GM23338 (cell line): ENCODE measurements around the gene ANKRD65. TPM values are rescaled to one million over a fixed set of nuclear protein-coding genes. Genes with fewer than 3 reads are reported as not detected.

Experiments
- ATAC-seq: fragments of 200-7000 bp; cut with Tn5 transposase; 3 replicates; pipeline ENCODE4 v1.9.1; 2020
- DNase-seq: peaks from one replicate; pipeline ENCODE4 v3.0.0-alpha.2; 2015; ENCODE audit warnings: low spot score
- H2AFZ ChIP-seq: fragments of 200-600 bp; sonication (generic); 2 replicates; pipeline ENCODE4 v1.8.0; 2016; ENCODE audit warnings: antibody characterized with exemption, mild to moderate bottlenecking, moderate library complexity
- H3F3A ChIP-seq: fragments of 200-600 bp; sonication (generic); replicated peaks from 2 replicates; pipeline ENCODE4 v1.8.0; 2017; ENCODE audit warnings: antibody characterized with exemption, mixed run types, low read depth
- H3K27ac ChIP-seq: fragments of 200-600 bp; sonication (generic); 2 replicates; pipeline ENCODE4 v1.6.1; 2016; ENCODE audit warnings: low read depth
- H3K27me3 ChIP-seq: fragments of 200-600 bp; sonication (generic); 2 replicates; pipeline ENCODE4 v1.8.0; 2016; ENCODE audit warnings: mild to moderate bottlenecking, mixed run types, moderate library complexity; ENCODE audit not compliant: insufficient read depth
- H3K36me3 ChIP-seq: fragments of 200-600 bp; sonication (generic); 2 replicates; pipeline ENCODE4 v1.8.0; 2016; ENCODE audit warnings: mild to moderate bottlenecking; ENCODE audit not compliant: insufficient read depth
- H3K4me1 ChIP-seq: fragments of 200-600 bp; sonication (generic); 2 replicates; pipeline ENCODE4 v1.8.0; 2016; ENCODE audit warnings: mild to moderate bottlenecking, moderate library complexity; ENCODE audit not compliant: insufficient read depth
- H3K4me2 ChIP-seq: fragments of 200-600 bp; sonication (generic); 2 replicates; pipeline ENCODE4 v1.7.1; 2017; ENCODE audit warnings: mixed run types
- H3K4me3 ChIP-seq: fragments of 200-600 bp; sonication (generic); 2 replicates; pipeline ENCODE4 v1.6.1; 2016; ENCODE audit warnings: mixed run types
- H3K79me2 ChIP-seq: fragments of 200-600 bp; sonication (generic); replicated peaks from 2 replicates; pipeline ENCODE4 v1.8.0; 2017; ENCODE audit warnings: mild to moderate bottlenecking; ENCODE audit not compliant: insufficient read depth
- H3K9me2 ChIP-seq: fragments of 200-600 bp; sonication (generic); 2 replicates; pipeline ENCODE4 v1.8.0; 2017; ENCODE audit not compliant: insufficient read depth
- H4K20me1 ChIP-seq: fragments of 200-600 bp; sonication (generic); replicated peaks from 2 replicates; pipeline ENCODE4 v1.8.0; 2017; ENCODE audit warnings: mild to moderate bottlenecking; ENCODE audit not compliant: insufficient read depth
- H3K27ac Mint-ChIP-seq: 2 replicates; pipeline ENCODE4 v1.8.0; 2020; ENCODE audit warnings: inconsistent platforms, mild to moderate bottlenecking, moderate library complexity, mixed read lengths
- H3K27me3 Mint-ChIP-seq: 3 replicates; pipeline ENCODE4 v1.8.0; 2022; ENCODE audit warnings: low read depth, mild to moderate bottlenecking, moderate library complexity, mixed read lengths, inconsistent platforms; ENCODE audit not compliant: insufficient read depth, poor library complexity
- H3K36me3 Mint-ChIP-seq: 3 replicates; pipeline ENCODE4 v1.8.0; 2021; ENCODE audit warnings: low read depth, mild to moderate bottlenecking, inconsistent platforms, moderate library complexity, mixed read lengths
- H3K4me1 Mint-ChIP-seq: 3 replicates; pipeline ENCODE4 v1.8.0; 2020; ENCODE audit warnings: mild to moderate bottlenecking, inconsistent platforms, mixed read lengths
- H3K4me3 Mint-ChIP-seq: 3 replicates; pipeline ENCODE4 v1.8.0; 2021; ENCODE audit warnings: moderate library complexity, mild to moderate bottlenecking, inconsistent platforms, mixed read lengths
- H3K9me3 Mint-ChIP-seq: 3 replicates; pipeline ENCODE4 v1.8.0; 2020; ENCODE audit warnings: moderate library complexity, mild to moderate bottlenecking, inconsistent platforms, mixed read lengths
- CREB1 ChIP-seq: fragments of 250-450 bp; sonication (Bioruptor Pico); IDR thresholded peaks from 2 replicates; pipeline ENCODE4 v1.5.0; 2020; ENCODE audit warnings: low read depth, mild to moderate bottlenecking, moderate library complexity
- EZH2 ChIP-seq: fragments of 200-600 bp; sonication (generic); IDR thresholded peaks from one replicate; pipeline ENCODE4 v1.8.0; 2017; ENCODE audit warnings: antibody characterized with exemption, mild to moderate bottlenecking, low read depth; ENCODE audit not compliant: unreplicated experiment
- EZH2phosphoT487 ChIP-seq: fragments of 200-600 bp; sonication (generic); IDR thresholded peaks from one replicate; pipeline ENCODE4 v1.8.1; 2018; ENCODE audit warnings: antibody characterized with exemption; ENCODE audit not compliant: unreplicated experiment
- JUNB ChIP-seq: IDR thresholded peaks from one replicate; pipeline ENCODE4 v1.6.1; 2016; ENCODE audit warnings: antibody characterized with exemption; ENCODE audit not compliant: unreplicated experiment
- POLR2AphosphoS5 ChIP-seq: IDR thresholded peaks from 2 replicates; pipeline ENCODE4 v1.6.1; 2016; ENCODE audit warnings: antibody characterized with exemption, low read depth
- STAT1 ChIP-seq: IDR thresholded peaks from one replicate; pipeline ENCODE4 v1.6.1; 2016; ENCODE audit warnings: antibody characterized with exemption; ENCODE audit not compliant: unreplicated experiment
- ZNF331 ChIP-seq: fragments of 250-450 bp; sonication (Bioruptor Pico); IDR thresholded peaks from 2 replicates; pipeline ENCODE4 v1.5.0; 2020; ENCODE audit warnings: low read depth, mild to moderate bottlenecking, moderate library complexity
- polyA plus RNA-seq: library from polyadenylated mRNA; unstranded; fragments of >200 nt; fragmentation: Nextera tagmentation; extraction: Ambion mirVana; gene quantifications from 2 replicates; pipeline ENCODE4 v1.2.1, GENCODE V29; 2016
- total RNA-seq: library from RNA; depleted of rRNA; stranded (reverse); fragments of >200 nt; shearing (Covaris generic); gene quantifications from 2 replicates; pipeline ENCODE4 v1.2.3, GENCODE V29; 2014
- TF ChIP-seq, protein P1 (sequence below), 2 experiments: fragments of 200-600 bp in 1 of 2; sonication (generic) in 1 of 2; conservative IDR thresholded peaks; 2 replicates each; pipeline versions ENCODE4 v1.5.1 to v1.6.1; 2016 to 2017; ENCODE audit warnings: antibody characterized with exemption in 2 of 2, low read depth in 2 of 2, mild to moderate bottlenecking in 2 of 2, moderate library complexity in 1 of 2
- TF ChIP-seq, protein P2 (sequence below): IDR thresholded peaks from one replicate; pipeline ENCODE4 v1.6.1; 2018; ENCODE audit warnings: antibody characterized with exemption; ENCODE audit not compliant: unreplicated experiment
- TF ChIP-seq, protein P3 (sequence below): IDR thresholded peaks from 2 replicates; pipeline ENCODE4 v1.6.1; 2016; ENCODE audit warnings: antibody characterized with exemption
- TF ChIP-seq, protein P4 (sequence below): fragments of 250-450 bp; sonication (Bioruptor Pico); IDR thresholded peaks from 2 replicates; pipeline ENCODE4 v1.5.0; 2020; ENCODE audit warnings: mild to moderate bottlenecking, moderate library complexity

Gene ANKRD65
- total and polyA plus RNA-seq, 2 experiments from 2014 or later: 1.6 to 1.7 TPM

DNA sequence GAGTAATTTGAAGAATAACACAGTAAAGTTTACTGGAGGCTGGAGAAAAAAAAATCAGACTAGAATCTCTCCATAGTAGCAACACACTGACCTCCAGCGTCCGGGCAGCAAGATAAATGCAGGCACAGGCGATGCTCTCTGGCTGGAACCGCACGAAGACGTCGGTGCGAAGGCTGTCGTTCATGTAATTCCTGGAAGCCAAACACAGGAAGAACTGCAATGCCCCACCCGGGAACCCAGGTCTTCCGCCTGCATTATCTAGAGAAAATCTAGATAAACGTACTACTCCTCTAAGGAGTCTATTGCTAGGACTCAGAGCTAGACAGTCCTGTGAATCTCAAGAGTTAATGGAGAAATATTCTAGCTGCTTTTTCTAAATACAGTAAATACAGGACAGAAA lies 30.4 kb downstream of the ANKRD65 start (continued):
- TF ChIP-seq, protein P1, sequence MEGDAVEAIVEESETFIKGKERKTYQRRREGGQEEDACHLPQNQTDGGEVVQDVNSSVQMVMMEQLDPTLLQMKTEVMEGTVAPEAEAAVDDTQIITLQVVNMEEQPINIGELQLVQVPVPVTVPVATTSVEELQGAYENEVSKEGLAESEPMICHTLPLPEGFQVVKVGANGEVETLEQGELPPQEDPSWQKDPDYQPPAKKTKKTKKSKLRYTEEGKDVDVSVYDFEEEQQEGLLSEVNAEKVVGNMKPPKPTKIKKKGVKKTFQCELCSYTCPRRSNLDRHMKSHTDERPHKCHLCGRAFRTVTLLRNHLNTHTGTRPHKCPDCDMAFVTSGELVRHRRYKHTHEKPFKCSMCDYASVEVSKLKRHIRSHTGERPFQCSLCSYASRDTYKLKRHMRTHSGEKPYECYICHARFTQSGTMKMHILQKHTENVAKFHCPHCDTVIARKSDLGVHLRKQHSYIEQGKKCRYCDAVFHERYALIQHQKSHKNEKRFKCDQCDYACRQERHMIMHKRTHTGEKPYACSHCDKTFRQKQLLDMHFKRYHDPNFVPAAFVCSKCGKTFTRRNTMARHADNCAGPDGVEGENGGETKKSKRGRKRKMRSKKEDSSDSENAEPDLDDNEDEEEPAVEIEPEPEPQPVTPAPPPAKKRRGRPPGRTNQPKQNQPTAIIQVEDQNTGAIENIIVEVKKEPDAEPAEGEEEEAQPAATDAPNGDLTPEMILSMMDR (conservative IDR thresholded peaks at IDR 0.05; ENCODE audit: low read depth in 2 of 2): no peak
- TF ChIP-seq EZH2: no peak
- TF ChIP-seq JUNB: no peak
- TF ChIP-seq, protein P2, sequence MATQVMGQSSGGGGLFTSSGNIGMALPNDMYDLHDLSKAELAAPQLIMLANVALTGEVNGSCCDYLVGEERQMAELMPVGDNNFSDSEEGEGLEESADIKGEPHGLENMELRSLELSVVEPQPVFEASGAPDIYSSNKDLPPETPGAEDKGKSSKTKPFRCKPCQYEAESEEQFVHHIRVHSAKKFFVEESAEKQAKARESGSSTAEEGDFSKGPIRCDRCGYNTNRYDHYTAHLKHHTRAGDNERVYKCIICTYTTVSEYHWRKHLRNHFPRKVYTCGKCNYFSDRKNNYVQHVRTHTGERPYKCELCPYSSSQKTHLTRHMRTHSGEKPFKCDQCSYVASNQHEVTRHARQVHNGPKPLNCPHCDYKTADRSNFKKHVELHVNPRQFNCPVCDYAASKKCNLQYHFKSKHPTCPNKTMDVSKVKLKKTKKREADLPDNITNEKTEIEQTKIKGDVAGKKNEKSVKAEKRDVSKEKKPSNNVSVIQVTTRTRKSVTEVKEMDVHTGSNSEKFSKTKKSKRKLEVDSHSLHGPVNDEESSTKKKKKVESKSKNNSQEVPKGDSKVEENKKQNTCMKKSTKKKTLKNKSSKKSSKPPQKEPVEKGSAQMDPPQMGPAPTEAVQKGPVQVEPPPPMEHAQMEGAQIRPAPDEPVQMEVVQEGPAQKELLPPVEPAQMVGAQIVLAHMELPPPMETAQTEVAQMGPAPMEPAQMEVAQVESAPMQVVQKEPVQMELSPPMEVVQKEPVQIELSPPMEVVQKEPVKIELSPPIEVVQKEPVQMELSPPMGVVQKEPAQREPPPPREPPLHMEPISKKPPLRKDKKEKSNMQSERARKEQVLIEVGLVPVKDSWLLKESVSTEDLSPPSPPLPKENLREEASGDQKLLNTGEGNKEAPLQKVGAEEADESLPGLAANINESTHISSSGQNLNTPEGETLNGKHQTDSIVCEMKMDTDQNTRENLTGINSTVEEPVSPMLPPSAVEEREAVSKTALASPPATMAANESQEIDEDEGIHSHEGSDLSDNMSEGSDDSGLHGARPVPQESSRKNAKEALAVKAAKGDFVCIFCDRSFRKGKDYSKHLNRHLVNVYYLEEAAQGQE: no peak
- no peak for TF ChIP-seq STAT1
- TF ChIP-seq, protein P3, sequence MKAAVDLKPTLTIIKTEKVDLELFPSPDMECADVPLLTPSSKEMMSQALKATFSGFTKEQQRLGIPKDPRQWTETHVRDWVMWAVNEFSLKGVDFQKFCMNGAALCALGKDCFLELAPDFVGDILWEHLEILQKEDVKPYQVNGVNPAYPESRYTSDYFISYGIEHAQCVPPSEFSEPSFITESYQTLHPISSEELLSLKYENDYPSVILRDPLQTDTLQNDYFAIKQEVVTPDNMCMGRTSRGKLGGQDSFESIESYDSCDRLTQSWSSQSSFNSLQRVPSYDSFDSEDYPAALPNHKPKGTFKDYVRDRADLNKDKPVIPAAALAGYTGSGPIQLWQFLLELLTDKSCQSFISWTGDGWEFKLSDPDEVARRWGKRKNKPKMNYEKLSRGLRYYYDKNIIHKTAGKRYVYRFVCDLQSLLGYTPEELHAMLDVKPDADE: no peak
- TF ChIP-seq CREB1 (CRISPR knock-in tag): no peak
- no peak for TF ChIP-seq EZH2phosphoT487
- TF ChIP-seq POLR2AphosphoS5: no peak
- no peak for TF ChIP-seq ZNF331

DNA sequence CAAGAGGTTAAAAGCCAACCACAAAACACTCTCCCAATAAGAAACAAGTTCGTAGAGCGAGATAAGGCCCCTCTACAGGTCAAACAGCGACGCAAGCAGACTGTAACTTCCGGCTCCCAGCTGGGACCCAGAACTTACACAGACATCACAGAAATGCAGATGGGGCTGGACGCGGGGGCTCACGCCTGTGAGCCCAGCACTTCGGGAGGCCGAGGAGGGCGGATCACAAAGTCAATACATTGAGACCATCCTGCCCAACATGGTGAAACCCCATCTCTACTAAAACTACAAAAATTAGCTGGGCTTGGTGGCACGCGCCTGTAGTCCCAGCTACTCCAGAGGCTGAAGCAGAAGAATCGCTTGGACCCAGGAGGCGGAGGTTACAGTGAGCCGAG lies 33.0 kb downstream of the ANKRD65 start:
- H3K36me3 ChIP-seq: peaks cover 65% of the 10 kb centered on the region
- peaks cover 6% of the 10 kb centered on the region for H3K27me3 Mint-ChIP-seq
- no peaks in the 10 kb centered on the region for H3K9me2 ChIP-seq
- H2AFZ ChIP-seq: no peak overlapping the region
- no peak overlapping the region for H3K4me3 ChIP-seq
- H3K27me3 ChIP-seq: no peaks in the 10 kb centered on the region
- peaks cover 90% of the 10 kb centered on the region for H3K36me3 Mint-ChIP-seq
- H3K4me2 ChIP-seq: no peak overlapping the region
- peaks cover 37% of the 10 kb centered on the region for H3F3A ChIP-seq
- DNase-seq (no peak), ATAC-seq (no peak)
- H3K79me2 ChIP-seq: peaks cover 11% of the 10 kb centered on the region; the same call in 1 of the 2 replicates
- no peak overlapping the region for H3K27ac Mint-ChIP-seq
- H3K27ac ChIP-seq: no peak overlapping the region
- peaks cover 12% of the 10 kb centered on the region; the same call in 1 of the 2 replicates for H4K20me1 ChIP-seq
- no peaks in the 10 kb centered on the region; the same call in 2 of the 3 replicates for H3K9me3 Mint-ChIP-seq
- no peaks in the 10 kb centered on the region for H3K4me1 ChIP-seq
- H3K4me3 Mint-ChIP-seq: no peak overlapping the region
- no peaks in the 10 kb centered on the region for H3K4me1 Mint-ChIP-seq
- TF ChIP-seq, protein P4, sequence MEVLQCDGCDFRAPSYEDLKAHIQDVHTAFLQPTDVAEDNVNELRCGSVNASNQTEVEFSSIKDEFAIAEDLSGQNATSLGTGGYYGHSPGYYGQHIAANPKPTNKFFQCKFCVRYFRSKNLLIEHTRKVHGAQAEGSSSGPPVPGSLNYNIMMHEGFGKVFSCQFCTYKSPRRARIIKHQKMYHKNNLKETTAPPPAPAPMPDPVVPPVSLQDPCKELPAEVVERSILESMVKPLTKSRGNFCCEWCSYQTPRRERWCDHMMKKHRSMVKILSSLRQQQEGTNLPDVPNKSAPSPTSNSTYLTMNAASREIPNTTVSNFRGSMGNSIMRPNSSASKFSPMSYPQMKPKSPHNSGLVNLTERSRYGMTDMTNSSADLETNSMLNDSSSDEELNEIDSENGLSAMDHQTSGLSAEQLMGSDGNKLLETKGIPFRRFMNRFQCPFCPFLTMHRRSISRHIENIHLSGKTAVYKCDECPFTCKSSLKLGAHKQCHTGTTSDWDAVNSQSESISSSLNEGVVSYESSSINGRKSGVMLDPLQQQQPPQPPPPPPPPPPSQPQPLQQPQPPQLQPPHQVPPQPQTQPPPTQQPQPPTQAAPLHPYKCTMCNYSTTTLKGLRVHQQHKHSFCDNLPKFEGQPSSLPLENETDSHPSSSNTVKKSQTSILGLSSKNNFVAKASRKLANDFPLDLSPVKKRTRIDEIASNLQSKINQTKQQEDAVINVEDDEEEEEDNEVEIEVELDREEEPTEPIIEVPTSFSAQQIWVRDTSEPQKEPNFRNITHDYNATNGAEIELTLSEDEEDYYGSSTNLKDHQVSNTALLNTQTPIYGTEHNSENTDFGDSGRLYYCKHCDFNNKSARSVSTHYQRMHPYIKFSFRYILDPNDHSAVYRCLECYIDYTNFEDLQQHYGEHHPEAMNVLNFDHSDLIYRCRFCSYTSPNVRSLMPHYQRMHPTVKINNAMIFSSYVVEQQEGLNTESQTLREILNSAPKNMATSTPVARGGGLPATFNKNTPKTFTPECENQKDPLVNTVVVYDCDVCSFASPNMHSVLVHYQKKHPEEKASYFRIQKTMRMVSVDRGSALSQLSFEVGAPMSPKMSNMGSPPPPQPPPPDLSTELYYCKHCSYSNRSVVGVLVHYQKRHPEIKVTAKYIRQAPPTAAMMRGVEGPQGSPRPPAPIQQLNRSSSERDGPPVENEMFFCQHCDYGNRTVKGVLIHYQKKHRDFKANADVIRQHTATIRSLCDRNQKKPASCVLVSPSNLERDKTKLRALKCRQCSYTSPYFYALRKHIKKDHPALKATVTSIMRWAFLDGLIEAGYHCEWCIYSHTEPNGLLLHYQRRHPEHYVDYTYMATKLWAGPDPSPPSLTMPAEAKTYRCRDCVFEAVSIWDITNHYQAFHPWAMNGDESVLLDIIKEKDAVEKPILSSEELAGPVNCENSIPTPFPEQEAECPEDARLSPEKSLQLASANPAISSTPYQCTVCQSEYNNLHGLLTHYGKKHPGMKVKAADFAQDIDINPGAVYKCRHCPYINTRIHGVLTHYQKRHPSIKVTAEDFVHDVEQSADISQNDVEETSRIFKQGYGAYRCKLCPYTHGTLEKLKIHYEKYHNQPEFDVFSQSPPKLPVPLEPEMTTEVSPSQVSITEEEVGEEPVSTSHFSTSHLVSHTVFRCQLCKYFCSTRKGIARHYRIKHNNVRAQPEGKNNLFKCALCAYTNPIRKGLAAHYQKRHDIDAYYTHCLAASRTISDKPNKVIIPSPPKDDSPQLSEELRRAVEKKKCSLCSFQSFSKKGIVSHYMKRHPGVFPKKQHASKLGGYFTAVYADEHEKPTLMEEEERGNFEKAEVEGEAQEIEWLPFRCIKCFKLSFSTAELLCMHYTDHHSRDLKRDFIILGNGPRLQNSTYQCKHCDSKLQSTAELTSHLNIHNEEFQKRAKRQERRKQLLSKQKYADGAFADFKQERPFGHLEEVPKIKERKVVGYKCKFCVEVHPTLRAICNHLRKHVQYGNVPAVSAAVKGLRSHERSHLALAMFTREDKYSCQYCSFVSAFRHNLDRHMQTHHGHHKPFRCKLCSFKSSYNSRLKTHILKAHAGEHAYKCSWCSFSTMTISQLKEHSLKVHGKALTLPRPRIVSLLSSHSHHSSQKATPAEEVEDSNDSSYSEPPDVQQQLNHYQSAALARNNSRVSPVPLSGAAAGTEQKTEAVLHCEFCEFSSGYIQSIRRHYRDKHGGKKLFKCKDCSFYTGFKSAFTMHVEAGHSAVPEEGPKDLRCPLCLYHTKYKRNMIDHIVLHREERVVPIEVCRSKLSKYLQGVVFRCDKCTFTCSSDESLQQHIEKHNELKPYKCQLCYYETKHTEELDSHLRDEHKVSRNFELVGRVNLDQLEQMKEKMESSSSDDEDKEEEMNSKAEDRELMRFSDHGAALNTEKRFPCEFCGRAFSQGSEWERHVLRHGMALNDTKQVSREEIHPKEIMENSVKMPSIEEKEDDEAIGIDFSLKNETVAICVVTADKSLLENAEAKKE (CRISPR knock-in tag): no peak
- TF ChIP-seq, protein P1 (conservative IDR thresholded peaks at IDR 0.05; ENCODE audit: low read depth in 2 of 2): no peak
- TF ChIP-seq JUNB (no peak), STAT1 (no peak)
